IMR-90 (cell line): ENCODE data around the gene TRIO. TPM values are rescaled to one million over a fixed set of nuclear protein-coding genes. Genes with fewer than 3 reads are reported as not detected.

Experiments used
- ATAC-seq: fragments of 200-7000 bp; cut with Tn5 transposase; 2 replicates; pipeline ENCODE4 v1.9.1; 2020; ENCODE audit warnings: low read depth, mild to moderate bottlenecking, moderate library complexity
- BruUV-seq: library from RNA; stranded (reverse); fragments of 400-500 nt; replicated peaks from 2 replicates; lab custom pipeline; 2021; lab: Mats Ljungman, UMichigan
- CTCF ChIA-PET: fragments of 300-600 bp; formaldehyde crosslinking; extraction: SDS; loops from one replicate; lab custom pipeline; 2021; ENCODE audit warnings: antibody characterized with exemption; lab: Yijun Ruan, JAX
- POLR2A ChIA-PET: fragments of 300-600 bp; sonication (Branson Sonifier 250); formaldehyde crosslinking; loops from one replicate; lab custom pipeline; 2022; ENCODE audit warnings: antibody characterized with exemption; ENCODE audit not compliant: unreplicated experiment; lab: Charles Lee
- DNase-seq: peaks from one replicate; pipeline ENCODE4 v3.0.0; 2013
- H2AFZ ChIP-seq: replicated peaks from 2 replicates; pipeline ENCODE3; 2013; ENCODE audit warnings: low read length, mild to moderate bottlenecking; ENCODE audit not compliant: poor library complexity
- H2AK5ac ChIP-seq: 2 replicates; pipeline ENCODE4 v1.6.1; 2013; ENCODE audit warnings: low read depth, low read length, inconsistent platforms
- H2AK9ac ChIP-seq: replicated peaks from 2 replicates; pipeline ENCODE3; 2013; ENCODE audit warnings: mild to moderate bottlenecking, low read depth, low read length, moderate library complexity; ENCODE audit not compliant: poor library complexity
- H2BK120ac ChIP-seq: 2 replicates; pipeline ENCODE4 v1.6.1; 2013; ENCODE audit warnings: low read depth, low read length, inconsistent platforms
- H2BK15ac ChIP-seq: 3 replicates; pipeline ENCODE4 v1.6.1; 2013; ENCODE audit warnings: low read depth, low read length, inconsistent platforms
- H2BK20ac ChIP-seq: 2 replicates; pipeline ENCODE4 v1.6.1; 2013; ENCODE audit warnings: low read depth, mild to moderate bottlenecking, inconsistent platforms, low read length, moderate library complexity
- H2BK5ac ChIP-seq: 2 replicates; pipeline ENCODE4 v1.6.1; 2013; ENCODE audit warnings: mild to moderate bottlenecking, low read depth, low read length, inconsistent platforms; ENCODE audit not compliant: poor library complexity, severe bottlenecking
- H3K14ac ChIP-seq: replicated peaks from 2 replicates; pipeline ENCODE4 v1.6.1; 2013; ENCODE audit warnings: low read depth, low read length, inconsistent platforms
- H3K18ac ChIP-seq: 2 replicates; pipeline ENCODE4 v1.6.1; 2013; ENCODE audit warnings: low read depth, low read length, control low read depth
- H3K23ac ChIP-seq: 2 replicates; pipeline ENCODE4 v1.6.1; 2013; ENCODE audit warnings: low read depth, low read length, inconsistent platforms
- H3K27ac ChIP-seq: 2 replicates; pipeline ENCODE4 v1.5.1; 2013; ENCODE audit warnings: mild to moderate bottlenecking, control low read depth, low read length; ENCODE audit not compliant: insufficient read depth
- H3K27me3 ChIP-seq: 2 replicates; pipeline ENCODE4 v1.6.1; 2013; ENCODE audit warnings: low read length; ENCODE audit not compliant: control insufficient read depth, insufficient read depth
- H3K36me3 ChIP-seq: 2 replicates; pipeline ENCODE4 v1.6.1; 2013; ENCODE audit warnings: low read length, mixed read lengths; ENCODE audit not compliant: control insufficient read depth, insufficient read depth
- H3K4ac ChIP-seq: 2 replicates; pipeline ENCODE4 v1.6.1; 2013; ENCODE audit warnings: low read depth, low read length, inconsistent platforms
- H3K4me1 ChIP-seq: 2 replicates; pipeline ENCODE4 v1.6.1; 2013; ENCODE audit warnings: low read length, mixed read lengths; ENCODE audit not compliant: control insufficient read depth, insufficient read depth
- H3K4me2 ChIP-seq: 2 replicates; pipeline ENCODE4 v1.6.1; 2013; ENCODE audit warnings: low read depth, mild to moderate bottlenecking, control low read depth, low read length, moderate library complexity
- H3K4me3 ChIP-seq: 2 replicates; pipeline ENCODE4 v1.5.1; 2013; ENCODE audit warnings: low read depth, mild to moderate bottlenecking, control low read depth, low read length, moderate library complexity; ENCODE audit not compliant: insufficient read depth
- H3K56ac ChIP-seq: 2 replicates; pipeline ENCODE4 v1.6.1; 2013; ENCODE audit warnings: low read length, inconsistent platforms; ENCODE audit not compliant: insufficient read depth; ENCODE audit errors: extremely low read depth
- H3K79me1 ChIP-seq, 2 experiments: 2 replicates each; pipeline ENCODE4 v1.6.1; 2013; ENCODE audit warnings: low read length in 2 of 2, inconsistent platforms in 1 of 2, low read depth in 1 of 2
- H3K9ac ChIP-seq: 2 replicates; pipeline ENCODE4 v1.6.1; 2013; ENCODE audit warnings: low read depth, low read length, control low read depth
- H3K9me1 ChIP-seq: 2 replicates; pipeline ENCODE4 v1.6.1; 2013; ENCODE audit warnings: low read length, inconsistent platforms; ENCODE audit not compliant: insufficient read depth
- H3K9me3 ChIP-seq: 2 replicates; pipeline ENCODE4 v1.6.1; 2013; ENCODE audit warnings: low read length; ENCODE audit not compliant: control insufficient read depth, insufficient read depth
- H4K20me1 ChIP-seq: 2 replicates; pipeline ENCODE4 v1.6.1; 2013; ENCODE audit warnings: low read length, inconsistent platforms; ENCODE audit not compliant: insufficient read depth
- H4K5ac ChIP-seq: 2 replicates; pipeline ENCODE4 v1.6.1; 2013; ENCODE audit warnings: mild to moderate bottlenecking, low read depth, low read length, control low read depth
- H4K8ac ChIP-seq, 2 experiments: 2 replicates each; pipeline ENCODE4 v1.6.1; 2013; ENCODE audit warnings: low read depth in 2 of 2, low read length in 2 of 2, control low read depth in 1 of 2, inconsistent platforms in 1 of 2
- H4K91ac ChIP-seq: 2 replicates; pipeline ENCODE4 v1.6.1; 2013; ENCODE audit warnings: low read depth, low read length, inconsistent platforms; ENCODE audit not compliant: insufficient read depth
- BHLHE40 ChIP-seq: fragments of 150-350 bp; IDR thresholded peaks from 2 replicates; pipeline ENCODE4 v1.6.1; 2016; ENCODE audit warnings: mild to moderate bottlenecking, low read depth, low read length
- CEBPB ChIP-seq: IDR thresholded peaks from 2 replicates; pipeline ENCODE4 v1.6.1; 2012; ENCODE audit warnings: low read depth, low read length, improper control_type of control experiment
- CHD1 ChIP-seq: IDR thresholded peaks from 2 replicates; pipeline ENCODE4 v1.6.1; 2012; ENCODE audit warnings: low read depth, low read length, improper control_type of control experiment
- FOS ChIP-seq: fragments of 150-350 bp; IDR thresholded peaks from 2 replicates; pipeline ENCODE4 v1.6.1; 2016; ENCODE audit warnings: low read depth, low read length
- MAFK ChIP-seq: IDR thresholded peaks from 2 replicates; pipeline ENCODE4 v1.6.1; 2012; ENCODE audit warnings: low read depth, low read length, improper control_type of control experiment
- MAZ ChIP-seq: IDR thresholded peaks from 2 replicates; pipeline ENCODE4 v1.6.1; 2012; ENCODE audit warnings: low read depth, mild to moderate bottlenecking, low read length, improper control_type of control experiment, moderate library complexity, borderline replicate concordance
- NFE2L2 ChIP-seq: fragments of 150-350 bp; IDR thresholded peaks from 2 replicates; pipeline ENCODE4 v1.6.1; 2016; ENCODE audit warnings: low read depth, mild to moderate bottlenecking, low read length
- POLR2A ChIP-seq: IDR thresholded peaks from 2 replicates; pipeline ENCODE4 v1.6.1; 2012; ENCODE audit warnings: mild to moderate bottlenecking, low read depth, low read length
- RAD21 ChIP-seq: IDR thresholded peaks from 2 replicates; pipeline ENCODE4 v1.6.1; 2012; ENCODE audit warnings: low read length, improper control_type of control experiment
- RCOR1 ChIP-seq: IDR thresholded peaks from 2 replicates; pipeline ENCODE4 v1.6.1; 2012; ENCODE audit warnings: mild to moderate bottlenecking, low read length, improper control_type of control experiment; ENCODE audit not compliant: insufficient replicate concordance
- RFX5 ChIP-seq: IDR thresholded peaks from 2 replicates; pipeline ENCODE4 v1.8.0; 2012; ENCODE audit warnings: low read depth, mild to moderate bottlenecking, low read length, moderate library complexity
- WGBS, 2 experiments: methylation state at CpG; one replicate each; pipeline versions ENCODE4 v1.1.5 to v1.1.7; 2013; ENCODE audit warnings: missing lambda C conversion rate in 2 of 2; ENCODE audit not compliant: insufficient read length in 1 of 2; ENCODE audit errors: extremely low coverage in 2 of 2; 5-methylcytosine and 5-hydroxymethylcytosine counted together
- dilution Hi-C: fragments of 300-500 bp; cut with HindIII; formaldehyde crosslinking; loops from one replicate; pipeline ENCODE4 v1.14.3; 2018; ENCODE audit warnings: low sequenced_read_pairs; ENCODE audit not compliant: unreplicated experiment
- in situ Hi-C: fragments of 300-500 bp; cut with MboI; formaldehyde crosslinking; loops from 3 replicates; pipeline ENCODE4 v1.14.3; 2019; ENCODE audit warnings: low sequenced_read_pairs, inconsistent platforms, mixed read lengths
- intact Hi-C: fragments of 100-400 bp; cut with micrococcal nuclease; formaldehyde crosslinking; loops from 2 replicates; pipeline ENCODE4 v1.10.0; 2022
- polyA plus RNA-seq, 3 experiments: library from polyadenylated mRNA; depleted of rRNA; stranded (reverse); fragments of >200 nt; gene quantifications; 2 replicates each; pipeline ENCODE4 v1.2.3, GENCODE V29; 2012; ENCODE audit warnings: low replicate concordance in 1 of 3
- total RNA-seq: library from RNA; depleted of rRNA; stranded (reverse); fragments of >200 nt; gene quantifications from 2 replicates; pipeline ENCODE4 v1.2.3, GENCODE V29; 2012
- TF ChIP-seq, protein P1 (sequence below): fragments of 150-350 bp; IDR thresholded peaks from 2 replicates; pipeline ENCODE4 v1.6.1; 2016; ENCODE audit warnings: low read depth, mild to moderate bottlenecking, low read length, moderate library complexity, borderline replicate concordance

TRIO gene
- total and polyA plus RNA-seq, 2 of the 4 experiments (the other 2 are of a cell fraction), result 206 to 522 TPM

DNA sequence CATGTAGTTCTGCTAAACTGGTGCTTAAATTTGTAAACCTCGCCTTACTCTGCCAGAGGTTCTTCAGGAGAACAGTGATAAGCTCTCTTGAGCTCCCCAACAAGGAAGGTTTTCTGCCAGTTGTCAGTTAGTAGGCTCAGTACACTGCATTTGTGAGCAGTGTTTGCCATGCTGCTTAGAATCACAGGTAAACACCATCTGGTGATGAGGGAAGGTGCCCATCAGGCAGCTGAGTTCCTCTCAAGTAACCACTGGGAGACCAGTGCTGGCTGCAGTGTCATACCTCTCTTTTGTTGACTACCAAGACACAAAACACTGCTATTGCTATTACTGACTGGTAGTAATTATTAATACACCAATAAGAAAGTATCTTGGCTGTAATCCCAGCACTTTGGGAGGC lies 252.3 kb downstream of the TRIO start:
- Histone ChIP-seq H3K4ac (no peak overlapping the region), H4K8ac (peak overlapping the region in 1 of 2 experiments; percentile 19; a peak in 1 of 4 replicates), H3K9me3 (no peaks in the 10 kb centered on the region), H2AFZ (no peak overlapping the region), H4K20me1 (peaks cover 56% of the 10 kb centered on the region), H3K4me2 (no peak overlapping the region), H3K4me1 (peaks cover 26% of the 10 kb centered on the region), H4K91ac (no peak overlapping the region), H2BK20ac (no peak overlapping the region), H4K5ac (no peak overlapping the region), H3K9me1 (peaks cover 11% of the 10 kb centered on the region), H3K14ac (no peak overlapping the region), H3K9ac (no peak overlapping the region), H2BK120ac (no peak overlapping the region), H3K18ac (no peak overlapping the region), H3K23ac (peak overlapping the region; percentile 81), H2AK5ac (no peak overlapping the region), H3K79me1 (peaks cover 29 to 64% of the 10 kb centered on the region in 2 experiments), H3K27ac (no peak overlapping the region), H3K56ac (no peak overlapping the region), H2BK15ac (no peak overlapping the region), H3K27me3 (no peaks in the 10 kb centered on the region), H2AK9ac (no peak overlapping the region), H3K36me3 (peaks cover 55% of the 10 kb centered on the region), H2BK5ac (peak overlapping the region; percentile 15), H3K4me3 (no peak overlapping the region)
- no TSS peak for BruUV-seq
- intact Hi-C loops (no loop called here), in situ Hi-C loops (no loop called here), dilution Hi-C loops (no loop called here)
- TF ChIP-seq, protein P1, sequence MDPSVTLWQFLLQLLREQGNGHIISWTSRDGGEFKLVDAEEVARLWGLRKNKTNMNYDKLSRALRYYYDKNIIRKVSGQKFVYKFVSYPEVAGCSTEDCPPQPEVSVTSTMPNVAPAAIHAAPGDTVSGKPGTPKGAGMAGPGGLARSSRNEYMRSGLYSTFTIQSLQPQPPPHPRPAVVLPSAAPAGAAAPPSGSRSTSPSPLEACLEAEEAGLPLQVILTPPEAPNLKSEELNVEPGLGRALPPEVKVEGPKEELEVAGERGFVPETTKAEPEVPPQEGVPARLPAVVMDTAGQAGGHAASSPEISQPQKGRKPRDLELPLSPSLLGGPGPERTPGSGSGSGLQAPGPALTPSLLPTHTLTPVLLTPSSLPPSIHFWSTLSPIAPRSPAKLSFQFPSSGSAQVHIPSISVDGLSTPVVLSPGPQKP, result no peak
- TF ChIP-seq NFE2L2 (no peak), FOS (no peak), RFX5 (no peak), RAD21 (no peak), CHD1 (no peak), CEBPB (no peak), MAZ (no peak), MAFK (no peak), RCOR1 (no peak), BHLHE40 (no peak), POLR2A (no peak)
- DNase-seq (no peak), ATAC-seq (no peak)
- ChIA-PET POLR2A (no interaction called here), CTCF (interaction anchor here (0.5 kb wide), 1 partner anchor 245 kb away, joined by 3 read pairs; no protein-coding TSS in a partner anchor)
- no CpG with 5 or more reads among the region's 1 CpG for WGBS, 2 experiments
